Esophagus squamous epithelium (tissue), 5 donors: ENCODE results near the gene CDC25B. TPM values are rescaled to one million over a fixed set of nuclear protein-coding genes. Genes with fewer than 3 reads are reported as not detected.

Source experiments
- DNase-seq: peaks from one replicate; lab custom pipeline; 2025; lab: John Stamatoyannopoulos, UW
- H3K27ac ChIP-seq, 4 donors: fragments of 200-600 bp; sonication (generic); one replicate each; pipeline ENCODE4 v1.5.1; 2016 to 2019; ENCODE audit warnings: mild to moderate bottlenecking in 1 of 4
- H3K27me3 ChIP-seq, 4 donors: fragments of 200-600 bp; sonication (generic); 1 replicate in 3 of 4; 2 replicates in 1 of 4; pipeline versions ENCODE4 v1.5.1 to v1.6.0; 2017 to 2021; ENCODE audit warnings: antibody characterized with exemption in 1 of 4
- H3K36me3 ChIP-seq, 3 donors: fragments of 200-600 bp; sonication (generic); one replicate each; pipeline ENCODE4 v1.5.1; 2016 to 2019
- H3K4me1 ChIP-seq, 3 donors: fragments of 200-600 bp; sonication (generic); one replicate each; pipeline ENCODE4 v1.5.1; 2017 to 2019
- H3K4me3 ChIP-seq, 4 donors: fragments of 200-600 bp; sonication (generic); 1 replicate in 3 of 4; 2 replicates in 1 of 4; pipeline ENCODE4 v1.5.1; 2016 to 2019; ENCODE audit warnings: mild to moderate bottlenecking in 2 of 4, moderate library complexity in 1 of 4
- H3K9me3 ChIP-seq, 3 donors: fragments of 200-600 bp; sonication (generic); one replicate each; pipeline ENCODE4 v1.5.1; 2016 to 2019
- CTCF ChIP-seq, 6 experiments: fragments of 450-650 bp in 4 of 6; fragments of 200-600 bp in 2 of 6; sonication (generic) in 2 of 6; IDR thresholded peaks; one replicate each; pipeline ENCODE4 v1.5.1; 2016 to 2019; ENCODE audit warnings: antibody characterized with exemption in 6 of 6, mild to moderate bottlenecking in 4 of 6, moderate library complexity in 4 of 6
- POLR2A ChIP-seq, 4 donors: fragments of 450-650 bp; IDR thresholded peaks; one replicate each; pipeline ENCODE4 v1.6.1; 2017; ENCODE audit warnings: antibody characterized with exemption in 4 of 4, mild to moderate bottlenecking in 4 of 4, moderate library complexity in 3 of 4
- WGBS, 2 donors: methylation state at CpG; one replicate each; pipeline ENCODE4 v1.1.5; 2018; 5-methylcytosine and 5-hydroxymethylcytosine counted together
- intact Hi-C: fragments of 100-400 bp; cut with DNase I; formaldehyde crosslinking; loops from one replicate; pipeline ENCODE4 v1.15.0; 2022
- total RNA-seq, 4 donors: library from RNA; depleted of rRNA; stranded (reverse); fragments of >200 nt; gene quantifications; one replicate each; pipeline ENCODE4 v1.1.0, GENCODE V29; 2016
- donor health status: DM: yes; HTN: yes; CAD: no.

Gene CDC25B
- total RNA-seq, 4 donors from 2014 or later: 15.6 to 26.2 (median 18.1) TPM

- intact Hi-C loops: no loop called here
- H3K36me3 ChIP-seq: peaks cover 0 to 35% (median 3%) of the 10 kb centered on the region in 3 donors
Measured at GRCh38 chr20:3757268-3757667, 38.8 kb upstream of the CDC25B start.

GRCh38 chr20:3758566-3758965, 37.5 kb upstream of the CDC25B start:
- H3K27me3 ChIP-seq: no peaks in the 10 kb centered on the region
- peaks cover 0 to 35% (median 3%) of the 10 kb centered on the region in 3 donors for H3K36me3 ChIP-seq
- WGBS, 2 donors: 69 to 97% methylated on average over 3 to 7 of the region's 11 CpGs
- H3K9me3 ChIP-seq: no peaks in the 10 kb centered on the region
- TF ChIP-seq POLR2A (IDR thresholded peaks at IDR 0.05) (no peak), CTCF (IDR thresholded peaks at IDR 0.05) (no peak)
- no peak for DNase-seq
- H3K4me3 ChIP-seq: no peak overlapping the region
- H3K4me1 ChIP-seq: peaks cover 0 to 28% (median 3%) of the 10 kb centered on the region in 3 donors
- peak overlapping the region in 3 of 4 donors; percentile 30 to 64 (median 56) for H3K27ac ChIP-seq
- intact Hi-C loops: no loop called here

More at GRCh38 chr20:3757268-3757667, 38.8 kb upstream of the CDC25B start:
- 74 to 78% methylated on average over 2 of the region's 2 CpGs for WGBS, 2 donors
- Histone ChIP-seq H3K4me3 (no peak overlapping the region), H3K27ac (peak overlapping the region in 2 of 4 donors; percentile 50 to 55), H3K9me3 (no peaks in the 10 kb centered on the region), H3K4me1 (peaks cover 0 to 34% (median 6%) of the 10 kb centered on the region in 3 donors), H3K27me3 (no peaks in the 10 kb centered on the region)
- no peak for DNase-seq
- TF ChIP-seq POLR2A (IDR thresholded peaks at IDR 0.05) (no peak), CTCF (IDR thresholded peaks at IDR 0.05) (no peak)

GRCh38 chr20:3759316-3759823, 36.7 kb upstream of the CDC25B start:
- Histone ChIP-seq H3K27me3 (no peaks in the 10 kb centered on the region), H3K27ac (peak overlapping the region in 3 of 4 donors; percentile 45 to 64 (median 56)), H3K4me1 (peaks cover 0 to 36% (median 11%) of the 10 kb centered on the region in 3 donors), H3K4me3 (no peak overlapping the region), H3K9me3 (no peaks in the 10 kb centered on the region), H3K36me3 (peaks cover 0 to 35% (median 3%) of the 10 kb centered on the region in 3 donors)
- TF ChIP-seq POLR2A (IDR thresholded peaks at IDR 0.05) (no peak), CTCF (IDR thresholded peaks at IDR 0.05) (no peak)
- no peak for DNase-seq
- intact Hi-C loops: no loop called here
- WGBS, 2 donors: 83% methylated on average over 8 of the region's 11 CpGs; no CpG with 5 or more reads in 1 of the 2 donors

- intact Hi-C loops: no loop called here
- Histone ChIP-seq H3K27ac (peak overlapping the region in 3 of 4 donors; percentile 45 to 59 (median 56)), H3K4me3 (no peak overlapping the region), H3K9me3 (no peaks in the 10 kb centered on the region), H3K4me1 (peaks cover 0 to 41% (median 16%) of the 10 kb centered on the region in 3 donors), H3K27me3 (no peaks in the 10 kb centered on the region), H3K36me3 (peaks cover 0 to 32% (median 3%) of the 10 kb centered on the region in 3 donors)
- no peak for DNase-seq
- WGBS, 2 donors: 96 to 98% methylated on average over 4 to 6 of the region's 11 CpGs
- TF ChIP-seq POLR2A (IDR thresholded peaks at IDR 0.05) (no peak), CTCF (IDR thresholded peaks at IDR 0.05) (no peak)
Measured at GRCh38 chr20:3759884-3760283, 36.2 kb upstream of the CDC25B start.

- no peak for TF ChIP-seq POLR2A (IDR thresholded peaks at IDR 0.05)
- TF ChIP-seq CTCF (IDR thresholded peaks at IDR 0.05): no peak
- WGBS, 2 donors: 59 to 69% methylated on average over 5 to 8 of the region's 10 CpGs
- Histone ChIP-seq H3K9me3 (no peaks in the 10 kb centered on the region), H3K27ac (peak overlapping the region in 3 of 4 donors; percentile 32 to 59 (median 56)), H3K4me3 (no peak overlapping the region), H3K36me3 (peaks cover 0 to 23% (median 3%) of the 10 kb centered on the region in 3 donors), H3K4me1 (peaks cover 0 to 50% (median 25%) of the 10 kb centered on the region in 3 donors), H3K27me3 (no peaks in the 10 kb centered on the region)
- intact Hi-C loops: no loop called here
- DNase-seq: no peak
Measured at GRCh38 chr20:3760655-3761348, 35.3 kb upstream of the CDC25B start.
